ENCODE data around the gene ZFTA. TPM values are rescaled to one million over a fixed set of nuclear protein-coding genes. Genes with fewer than 3 reads are reported as not detected.

ZFTA gene
- total RNA-seq, 1 donor from 2014 or later, result 12.5 TPM

- no peak for ATAC-seq (ENCODE audit: low read depth)
These were observed 48.6 kb downstream of the ZFTA start for GRCh38 chr11:63719987-63720386.

GRCh38 chr11:63719001-63719400 lies 49.6 kb downstream of the ZFTA start:
- ATAC-seq (ENCODE audit: low read depth) (no peak), DNase-seq (no peak)
- CTCF ChIA-PET, result no interaction called here
- no peak overlapping the region for H3K27ac Mint-ChIP-seq
- H3K9me3 Mint-ChIP-seq, result no peaks in the 10 kb centered on the region
- no peak overlapping the region for H3K4me3 Mint-ChIP-seq
- H3K36me3 Mint-ChIP-seq (ENCODE audit: low read depth), result no peaks in the 10 kb centered on the region
- H3K27me3 Mint-ChIP-seq, result no peaks in the 10 kb centered on the region
- no peak for TF ChIP-seq CTCF (IDR thresholded peaks at IDR 0.05)
- POLR2A ChIA-PET, result no interaction called here
- intact Hi-C loops (cut with micrococcal nuclease), result no loop called here
- no peaks in the 10 kb centered on the region for H3K4me1 Mint-ChIP-seq

More at GRCh38 chr11:63719987-63720386, 48.6 kb downstream of the ZFTA start:
- POLR2A ChIA-PET, result no interaction called here
- Mint-ChIP-seq H3K27me3 (no peaks in the 10 kb centered on the region), H3K4me1 (no peaks in the 10 kb centered on the region), H3K27ac (no peak overlapping the region), H3K36me3 (ENCODE audit: low read depth) (no peaks in the 10 kb centered on the region), H3K9me3 (no peaks in the 10 kb centered on the region), H3K4me3 (no peak overlapping the region)
- CTCF ChIA-PET, result no interaction called here
- TF ChIP-seq CTCF (IDR thresholded peaks at IDR 0.05), result no peak
- intact Hi-C loops (cut with micrococcal nuclease), result no loop called here
- no peak for DNase-seq

Other genes starting within 250 kb of the ZFTA start
- 3.9 and 4.7 TPM in 2 replicates for gene PLAAT4, start 232.0 kb downstream of the ZFTA start, total RNA-seq
- not detected in 2 replicates for gene PLAAT2, start 205.4 kb downstream of the ZFTA start, total RNA-seq
- gene PLAAT3, start 154.3 kb downstream of the ZFTA start, total RNA-seq, result 0.82 and 1.2 TPM in 2 replicates
- 31.8 and 32.9 TPM in 2 replicates for gene ATL3, start 97.4 kb downstream of the ZFTA start, total RNA-seq
- gene RTN3, start 87.3 kb downstream of the ZFTA start, total RNA-seq, result 16.2 and 18.5 TPM in 2 replicates
- gene SPINDOC, start 44.7 kb upstream of the ZFTA start, total RNA-seq, result 18.7 and 20.8 TPM in 2 replicates
- 39.2 and 41.5 TPM in 2 replicates for gene MARK2, start 70.3 kb upstream of the ZFTA start, total RNA-seq
- gene RCOR2, start 148.4 kb upstream of the ZFTA start, total RNA-seq, result not detected in 2 replicates
- 28.0 and 28.6 TPM in 2 replicates for gene NAA40, start 170.2 kb upstream of the ZFTA start, total RNA-seq
- 182 and 217 TPM in 2 replicates for gene COX8A, start 205.8 kb upstream of the ZFTA start, total RNA-seq
- 87.4 and 92.5 TPM in 2 replicates for gene OTUB1, start 217.7 kb upstream of the ZFTA start, total RNA-seq